HCT116 (cell line): ENCODE measurements around the gene IQSEC3. TPM values are rescaled to one million over a fixed set of nuclear protein-coding genes. Genes with fewer than 3 reads are reported as not detected.

Source experiments
- ATAC-seq: fragments of 200-7000 bp; cut with Tn5 transposase; 2 replicates; pipeline ENCODE4 v1.9.1; 2020; ENCODE audit warnings: mild to moderate bottlenecking, moderate library complexity
- BruUV-seq: library from RNA; stranded (reverse); fragments of 400-500 nt; replicated peaks from 2 replicates; lab custom pipeline; 2021; lab: Mats Ljungman, UMichigan
- CTCF ChIA-PET: fragments of 300-600 bp; sonication (Branson Sonifier 250); formaldehyde crosslinking; loops from one replicate; lab custom pipeline; 2021; ENCODE audit warnings: antibody characterized with exemption; lab: Charles Lee
- POLR2A ChIA-PET: fragments of 300-600, 350-600 bp; sonication (Branson Sonifier 250); formaldehyde crosslinking; loops from one replicate; lab custom pipeline; 2021; ENCODE audit warnings: antibody characterized with exemption; lab: Charles Lee
- RAD21 ChIA-PET, 2 experiments: fragments of 300-600 bp; sonication (Branson Sonifier 250); formaldehyde crosslinking; loops; one replicate each; lab custom pipeline; 2023; ENCODE audit warnings: low total read pairs in 2 of 2; ENCODE audit not compliant: uncharacterized antibody in 2 of 2, unreplicated experiment in 2 of 2, low non-redundant PET in 1 of 2; lab: Charles Lee
- DNase-seq: peaks from one replicate; pipeline ENCODE4 v3.0.0-alpha.2; 2010; ENCODE audit warnings: low read depth, low spot score
- H2AFZ ChIP-seq: fragments of 200-600 bp; shearing (Covaris generic), sonication (generic); 2 replicates; pipeline ENCODE4 v1.6.1; 2017; ENCODE audit warnings: low read depth, mixed run types, mixed read lengths, antibody characterized with exemption, low read length; ENCODE audit not compliant: poor library complexity, severe bottlenecking
- H3K27ac ChIP-seq: 2 replicates; pipeline ENCODE4 v1.5.1; 2012; ENCODE audit warnings: low read depth, low read length
- H3K27me3 ChIP-seq: fragments of 200-600 bp; sonication (generic); 2 replicates; pipeline ENCODE4 v1.6.1; 2016; ENCODE audit warnings: mixed run types, low read length, mixed read lengths; ENCODE audit not compliant: insufficient read depth
- H3K36me3 ChIP-seq, 2 experiments: fragments of 200-500 bp in 1 of 2; fragments of 200-600 bp in 1 of 2; sonication (Bioruptor generic) in 1 of 2; sonication (generic) in 1 of 2; 2 replicates each; pipeline versions ENCODE4 v1.5.1 to v1.6.1; 2014 to 2016; ENCODE audit warnings: low read length in 2 of 2, inconsistent platforms in 1 of 2, mixed read lengths in 1 of 2, mixed run types in 1 of 2; ENCODE audit not compliant: insufficient read depth in 2 of 2, control insufficient read depth in 1 of 2
- H3K4me1 ChIP-seq, 2 experiments: fragments of 200-600 bp in 1 of 2; sonication (generic) in 1 of 2; 2 replicates each; pipeline versions ENCODE4 v1.5.1 to v1.6.1; 2012 to 2017; ENCODE audit warnings: low read length in 2 of 2, inconsistent platforms in 1 of 2, mild to moderate bottlenecking in 1 of 2, mixed read lengths in 1 of 2, mixed run types in 1 of 2, moderate library complexity in 1 of 2; ENCODE audit not compliant: insufficient read depth in 2 of 2, control insufficient read depth in 1 of 2
- H3K4me2 ChIP-seq: fragments of 200-600 bp; sonication (generic); 2 replicates; pipeline ENCODE4 v1.6.1; 2017; ENCODE audit warnings: mixed run types, low read length, mixed read lengths
- H3K4me3 ChIP-seq, 2 experiments: fragments of 200-600 bp in 1 of 2; sonication (generic) in 1 of 2; replicated peaks in 1 of 2; 2 replicates each; pipeline ENCODE4 v1.5.1; 2011 to 2016; ENCODE audit warnings: low read length in 2 of 2, control low read depth in 1 of 2, low read depth in 1 of 2, mild to moderate bottlenecking in 1 of 2, mixed read lengths in 1 of 2, mixed run types in 1 of 2
- H3K79me2 ChIP-seq: fragments of 200-600 bp; sonication (generic); 2 replicates; pipeline ENCODE4 v1.6.1; 2017; ENCODE audit warnings: mild to moderate bottlenecking, mixed run types, low read length, moderate library complexity, mixed read lengths; ENCODE audit not compliant: insufficient read depth
- H3K9ac ChIP-seq: fragments of 200-600 bp; sonication (generic); 2 replicates; pipeline ENCODE4 v1.6.1; 2016; ENCODE audit warnings: low read length, mixed read lengths
- H3K9me2 ChIP-seq: fragments of 200-600 bp; sonication (generic), shearing (Covaris generic); 2 replicates; pipeline ENCODE4 v1.6.1; 2017; ENCODE audit warnings: mixed run types, mild to moderate bottlenecking, moderate library complexity; ENCODE audit not compliant: insufficient read depth
- H3K9me3 ChIP-seq, 2 experiments: fragments of 200-500 bp in 1 of 2; fragments of 200-600 bp in 1 of 2; sonication (Bioruptor generic) in 1 of 2; sonication (generic) in 1 of 2; 2 replicates each; pipeline ENCODE4 v1.6.1; 2014 to 2017; ENCODE audit warnings: low read length in 2 of 2, mixed read lengths in 2 of 2, inconsistent platforms in 1 of 2, low read depth in 1 of 2, mild to moderate bottlenecking in 1 of 2, mixed run types in 1 of 2, moderate library complexity in 1 of 2; ENCODE audit not compliant: control insufficient read depth in 1 of 2, insufficient read depth in 1 of 2
- H4K20me1 ChIP-seq: fragments of 200-600 bp; sonication (generic), shearing (Covaris generic); 2 replicates; pipeline ENCODE4 v1.6.1; 2017; ENCODE audit warnings: mixed run types, mild to moderate bottlenecking, moderate library complexity; ENCODE audit not compliant: insufficient read depth
- CBX3 ChIP-seq: IDR thresholded peaks from 2 replicates; pipeline ENCODE4 v1.6.1; 2012; ENCODE audit warnings: low read depth
- EGR1 ChIP-seq: IDR thresholded peaks from 2 replicates; pipeline ENCODE4 v1.6.1; 2012; ENCODE audit warnings: low read depth
- ELF1 ChIP-seq: IDR thresholded peaks from 2 replicates; pipeline ENCODE4 v1.6.1; 2012; ENCODE audit warnings: low read depth, borderline replicate concordance
- EZH2 ChIP-seq: fragments of 200-600 bp; sonication (generic); IDR thresholded peaks from 2 replicates; pipeline ENCODE4 v1.6.1; 2017; ENCODE audit warnings: antibody characterized with exemption, mixed run types
- JUND ChIP-seq: IDR thresholded peaks from 2 replicates; pipeline ENCODE4 v1.6.1; 2012
- POLR2A ChIP-seq: IDR thresholded peaks from 2 replicates; pipeline ENCODE4 v1.7.0; 2011; ENCODE audit warnings: borderline replicate concordance; ENCODE audit not compliant: insufficient read depth, insufficient read length; ENCODE audit errors: extremely low read depth
- POLR2AphosphoS5 ChIP-seq: IDR thresholded peaks from 2 replicates; pipeline ENCODE4 v1.6.1; 2011; ENCODE audit warnings: mild to moderate bottlenecking, low read depth, low read length, moderate library complexity
- RAD21 ChIP-seq: IDR thresholded peaks from 2 replicates; pipeline ENCODE4 v1.6.1; 2012; ENCODE audit warnings: low read depth, mild to moderate bottlenecking
- REST ChIP-seq: IDR thresholded peaks from 2 replicates; pipeline ENCODE4 v1.6.1; 2012; ENCODE audit warnings: low read depth
- SIN3A ChIP-seq: IDR thresholded peaks from 2 replicates; pipeline ENCODE4 v1.6.1; 2012; ENCODE audit warnings: low read depth
- SP1 ChIP-seq: IDR thresholded peaks from 2 replicates; pipeline ENCODE4 v1.6.1; 2012; ENCODE audit warnings: low read depth
- SRF ChIP-seq: IDR thresholded peaks from 2 replicates; pipeline ENCODE4 v1.6.1; 2012; ENCODE audit warnings: low read depth
- YY1 ChIP-seq: IDR thresholded peaks from 2 replicates; pipeline ENCODE4 v1.6.1; 2011; ENCODE audit warnings: low read length, low read depth, moderate library complexity, mild to moderate bottlenecking; ENCODE audit not compliant: insufficient replicate concordance; ENCODE audit errors: extremely low read depth
- ZBTB33 ChIP-seq: IDR thresholded peaks from 2 replicates; pipeline ENCODE4 v1.6.1; 2011; ENCODE audit warnings: mild to moderate bottlenecking, low read length, moderate library complexity; ENCODE audit not compliant: insufficient replicate concordance; ENCODE audit errors: extremely low read depth
- ZFX ChIP-seq: fragments of 450-650 bp; IDR thresholded peaks from 2 replicates; pipeline ENCODE4 v1.6.1; 2017
- ZNF274 ChIP-seq: fragments of 200-500 bp; sonication (Bioruptor generic); IDR thresholded peaks from 2 replicates; pipeline ENCODE4 v1.6.1; 2014; ENCODE audit warnings: mild to moderate bottlenecking, low read depth, low read length, inconsistent platforms
- intact Hi-C: fragments of 100-400 bp; cut with micrococcal nuclease; formaldehyde crosslinking; loops from 2 replicates; pipeline ENCODE4 v1.10.0; 2022
- total RNA-seq: library from RNA; stranded (reverse); gene quantifications from one replicate; pipeline ENCODE4 v1.2.1, GENCODE V29; 2021; ENCODE audit not compliant: unreplicated experiment

IQSEC3 gene
- total RNA-seq, 1 experiment from 2014 or later, result not detected

- H3K27me3 ChIP-seq, result no peaks in the 10 kb centered on the region; the same call in 1 of the 2 replicates
- H3K9me3 ChIP-seq, result no peaks in the 10 kb centered on the region
- H3K9me2 ChIP-seq, result no peaks in the 10 kb centered on the region
- H3K4me2 ChIP-seq, result no peak overlapping the region
- intact Hi-C loops, result no loop called here
- RAD21 ChIA-PET, result no interaction called here
- TF ChIP-seq RAD21, result no peak
- no peak for TF ChIP-seq JUND
- no peak for TF ChIP-seq POLR2A
- TF ChIP-seq EGR1, result no peak
- TF ChIP-seq SRF, result no peak
- no peak for TF ChIP-seq SP1
- TF ChIP-seq ZNF274, result no peak
- no peak overlapping the region for H3K4me3 ChIP-seq
- H2AFZ ChIP-seq, result no peak overlapping the region
- CTCF ChIA-PET, result interaction anchor here (1.3 kb wide), 1 partner anchor 8 kb away, joined by 7 read pairs; no protein-coding TSS in a partner anchor
- ATAC-seq (no peak), DNase-seq (no peak)
- no peaks in the 10 kb centered on the region for H3K36me3 ChIP-seq
- no TSS peak for BruUV-seq
- POLR2A ChIA-PET, result no interaction called here
- H3K79me2 ChIP-seq, result no peaks in the 10 kb centered on the region
- no peak overlapping the region for H3K9ac ChIP-seq
- H4K20me1 ChIP-seq, result no peaks in the 10 kb centered on the region
- H3K4me1 ChIP-seq, result no peaks in the 10 kb centered on the region
- no peak overlapping the region for H3K27ac ChIP-seq
Observed at GRCh38 chr12:211639-212414, 145.3 kb downstream of the IQSEC3 start.

GRCh38 chr12:212415-212714 lies 145.8 kb downstream of the IQSEC3 start:
- BruUV-seq, result no TSS peak
- no peaks in the 10 kb centered on the region for H3K4me1 ChIP-seq
- no peak for TF ChIP-seq SIN3A
- TF ChIP-seq YY1, result no peak
- TF ChIP-seq ZBTB33, result no peak
- TF ChIP-seq REST, result no peak
- TF ChIP-seq ZNF274, result no peak
- no peak for TF ChIP-seq ZFX
- TF ChIP-seq SRF, result no peak
- TF ChIP-seq SP1, result no peak
- no peak for TF ChIP-seq EZH2
- TF ChIP-seq ELF1, result no peak
- TF ChIP-seq POLR2AphosphoS5, result no peak
- TF ChIP-seq CBX3, result no peak

More at GRCh38 chr12:212415-212714, 145.8 kb downstream of the IQSEC3 start:
- CTCF ChIA-PET, result interaction anchor here (1.3 kb wide), 1 partner anchor 8 kb away, joined by 7 read pairs; no protein-coding TSS in a partner anchor
- no peak overlapping the region for H3K4me3 ChIP-seq
- no peaks in the 10 kb centered on the region for H4K20me1 ChIP-seq
- ATAC-seq (no peak), DNase-seq (no peak)
- H3K4me2 ChIP-seq, result no peak overlapping the region
- no peaks in the 10 kb centered on the region; the same call in 1 of the 2 replicates for H3K27me3 ChIP-seq
- POLR2A ChIA-PET, result no interaction called here
- H2AFZ ChIP-seq, result no peak overlapping the region
- H3K9ac ChIP-seq, result no peak overlapping the region
- RAD21 ChIA-PET, result no interaction called here
- no peaks in the 10 kb centered on the region for H3K36me3 ChIP-seq
- no peaks in the 10 kb centered on the region for H3K9me2 ChIP-seq
- H3K27ac ChIP-seq, result no peak overlapping the region
- intact Hi-C loops, result no loop called here
- H3K79me2 ChIP-seq, result no peaks in the 10 kb centered on the region
- no peaks in the 10 kb centered on the region for H3K9me3 ChIP-seq
